ENCODE data around the gene PCED1A.
A peak's percentile ranks its signal among the peaks of the same experiment; 100 is the strongest.

The PCED1A gene

GRCh38 chr20:2875690-2876203, 35.3 kb upstream of the PCED1A start:
- peaks cover 20% of the 10 kb centered on the region for H4K20me1 ChIP-seq (ENCODE audit: control insufficient read depth, insufficient read depth, low read depth, low read length)
- H3K9me2 ChIP-seq (replicated peaks; ENCODE audit: control insufficient read depth, low read length), result no peaks in the 10 kb centered on the region
- peaks cover 2% of the 10 kb centered on the region; the same call in 1 of the 2 replicates for H3F3A ChIP-seq (ENCODE audit: control insufficient read depth, insufficient read depth)
- no peak for TF ChIP-seq CTCF (IDR thresholded peaks at IDR 0.05; ENCODE audit: low read depth, low read length, poor library complexity, severe bottlenecking)
- TF ChIP-seq EZH2phosphoT487 (IDR thresholded peaks at IDR 0.05; ENCODE audit: borderline replicate concordance, low read length), result no peak
- peaks cover 27% of the 10 kb centered on the region for H3K4me1 ChIP-seq (ENCODE audit: control insufficient read depth, low read length)
- H3K27me3 ChIP-seq (ENCODE audit: control insufficient read depth, low read length), result peaks cover 15% of the 10 kb centered on the region
- peaks cover 26% of the 10 kb centered on the region for H3K36me3 ChIP-seq (ENCODE audit: control insufficient read depth, low read length)
- H3K4me3 ChIP-seq (ENCODE audit: low read length), result no peak overlapping the region
- peaks cover 69% of the 10 kb centered on the region for H3K79me2 ChIP-seq (ENCODE audit: control insufficient read depth, low read length)
- H3K4me2 ChIP-seq (ENCODE audit: low read length), result peak overlapping the region; percentile 83
- no peaks in the 10 kb centered on the region for H3K9me3 ChIP-seq (ENCODE audit: control insufficient read depth, insufficient read depth, low read length)
- no peak overlapping the region for H3K27ac ChIP-seq (ENCODE audit: low read depth, low read length)

GRCh38 chr20:2874456-2874855, 34.0 kb upstream of the PCED1A start:
- Histone ChIP-seq H3K4me1 (ENCODE audit: control insufficient read depth, low read length) (peaks cover 27% of the 10 kb centered on the region), H3K27me3 (ENCODE audit: control insufficient read depth, low read length) (peaks cover 17% of the 10 kb centered on the region), H3K27ac (ENCODE audit: low read depth, low read length) (no peak overlapping the region), H3K9me2 (replicated peaks; ENCODE audit: control insufficient read depth, low read length) (no peaks in the 10 kb centered on the region), H3K79me2 (ENCODE audit: control insufficient read depth, low read length) (peaks cover 56% of the 10 kb centered on the region), H3K36me3 (ENCODE audit: control insufficient read depth, low read length) (peaks cover 24% of the 10 kb centered on the region), H4K20me1 (ENCODE audit: control insufficient read depth, insufficient read depth, low read depth, low read length) (peaks cover 20% of the 10 kb centered on the region), H3F3A (ENCODE audit: control insufficient read depth, insufficient read depth) (peaks cover 2% of the 10 kb centered on the region; the same call in 1 of the 2 replicates), H3K4me3 (ENCODE audit: low read length) (peak overlapping the region; percentile 85), H3K4me2 (ENCODE audit: low read length) (peak overlapping the region; percentile 83), H3K9me3 (ENCODE audit: control insufficient read depth, insufficient read depth, low read length) (no peaks in the 10 kb centered on the region)
- no peak for TF ChIP-seq CTCF (IDR thresholded peaks at IDR 0.05; ENCODE audit: low read depth, low read length, poor library complexity, severe bottlenecking)
- no peak for TF ChIP-seq EZH2phosphoT487 (IDR thresholded peaks at IDR 0.05; ENCODE audit: borderline replicate concordance, low read length)

GRCh38 chr20:2873747-2874041, 33.2 kb upstream of the PCED1A start:
- peaks cover 27% of the 10 kb centered on the region for H3K4me1 ChIP-seq (ENCODE audit: control insufficient read depth, low read length)

More at GRCh38 chr20:2873747-2874041, 33.2 kb upstream of the PCED1A start:
- TF ChIP-seq CTCF (IDR thresholded peaks at IDR 0.05; ENCODE audit: low read depth, low read length, poor library complexity, severe bottlenecking) (no peak), EZH2phosphoT487 (IDR thresholded peaks at IDR 0.05; ENCODE audit: borderline replicate concordance, low read length) (no peak)
- Histone ChIP-seq H3K79me2 (ENCODE audit: control insufficient read depth, low read length) (peaks cover 49% of the 10 kb centered on the region), H3K36me3 (ENCODE audit: control insufficient read depth, low read length) (peaks cover 24% of the 10 kb centered on the region), H3K27ac (ENCODE audit: low read depth, low read length) (peak overlapping the region; percentile 20; the same call in 1 of the 2 replicates), H3K9me3 (ENCODE audit: control insufficient read depth, insufficient read depth, low read length) (no peaks in the 10 kb centered on the region), H3K4me3 (ENCODE audit: low read length) (peak overlapping the region; percentile 85), H3K27me3 (ENCODE audit: control insufficient read depth, low read length) (peaks cover 17% of the 10 kb centered on the region), H3K4me2 (ENCODE audit: low read length) (peak overlapping the region; percentile 83), H3F3A (ENCODE audit: control insufficient read depth, insufficient read depth) (peaks cover 2% of the 10 kb centered on the region), H4K20me1 (ENCODE audit: control insufficient read depth, insufficient read depth, low read depth, low read length) (peaks cover 18% of the 10 kb centered on the region), H3K9me2 (replicated peaks; ENCODE audit: control insufficient read depth, low read length) (no peaks in the 10 kb centered on the region)

Data from DOHH2 (cell line).